ENCODE data around the gene PRSS22.

- no peak for TF ChIP-seq CTCF (IDR thresholded peaks at IDR 0.05)
- no peak for TF ChIP-seq POLR2AphosphoS5 (IDR thresholded peaks at IDR 0.05)
- no peak for TF ChIP-seq EP300 (IDR thresholded peaks at IDR 0.05; ENCODE audit: low read depth)
- TF ChIP-seq POLR2A (IDR thresholded peaks at IDR 0.05) = no peak
Observed at GRCh38 chr16:2814551-2815298, 43.2 kb downstream of the PRSS22 start.
